Upper lobe of right lung (tissue), 1 donor: ENCODE data around the gene LPCAT1. TPM values are rescaled to one million over a fixed set of nuclear protein-coding genes. Genes with fewer than 3 reads are reported as not detected.
A peak's percentile ranks its signal among the peaks of the same experiment; 100 is the strongest.
"Not testable (repeated sequence)": the region's sequence is repeated elsewhere in the genome, so short reads cannot be mapped to it uniquely, and the experiment has no call there.

Source experiments
- ATAC-seq: fragments of 200-7000 bp; cut with Tn5 transposase; one replicate; pipeline ENCODE4 v1.9.1; 2020; ENCODE audit warnings: mild to moderate bottlenecking, moderate library complexity
- DNase-seq: peaks from one replicate; pipeline ENCODE4 v3.0.0-alpha.2; 2020
- H3K27ac ChIP-seq: fragments of 200-600 bp; one replicate; pipeline ENCODE4 v1.8.0; 2022
- H3K27me3 ChIP-seq: fragments of 200-600 bp; one replicate; pipeline ENCODE4 v1.8.0; 2022; ENCODE audit warnings: mild to moderate bottlenecking
- H3K36me3 ChIP-seq: fragments of 200-600 bp; one replicate; pipeline ENCODE4 v1.8.0; 2022
- H3K4me1 ChIP-seq: fragments of 200-600 bp; one replicate; pipeline ENCODE4 v1.8.0; 2022
- H3K4me3 ChIP-seq: fragments of 200-600 bp; one replicate; pipeline ENCODE4 v1.8.0; 2022; ENCODE audit warnings: mild to moderate bottlenecking
- H3K9me3 ChIP-seq: fragments of 200-600 bp; one replicate; pipeline ENCODE4 v1.8.0; 2022
- intact Hi-C: fragments of 100-400 bp; cut with DNase I; formaldehyde crosslinking; loops from one replicate; pipeline ENCODE4 v1.11.0; 2022
- total RNA-seq: library from RNA; stranded (reverse); fragmentation: NEBNext Ultra II Directional; extraction: Animal tissue kit (Norgen Biotek cat#: 25700); gene quantifications from one replicate; pipeline ENCODE4 v1.2.1, GENCODE V29; 2021
- TF ChIP-seq, protein P1 (sequence below): fragments of 200-600 bp; IDR thresholded peaks from one replicate; pipeline ENCODE4 v1.8.0; 2022; ENCODE audit warnings: antibody characterized with exemption
- donor health status: DM: no; HTN: yes; CAD: no; lungs with severe emphysema.

Gene LPCAT1
- total RNA-seq, 1 donor from 2014 or later, result 690 TPM

DNA sequence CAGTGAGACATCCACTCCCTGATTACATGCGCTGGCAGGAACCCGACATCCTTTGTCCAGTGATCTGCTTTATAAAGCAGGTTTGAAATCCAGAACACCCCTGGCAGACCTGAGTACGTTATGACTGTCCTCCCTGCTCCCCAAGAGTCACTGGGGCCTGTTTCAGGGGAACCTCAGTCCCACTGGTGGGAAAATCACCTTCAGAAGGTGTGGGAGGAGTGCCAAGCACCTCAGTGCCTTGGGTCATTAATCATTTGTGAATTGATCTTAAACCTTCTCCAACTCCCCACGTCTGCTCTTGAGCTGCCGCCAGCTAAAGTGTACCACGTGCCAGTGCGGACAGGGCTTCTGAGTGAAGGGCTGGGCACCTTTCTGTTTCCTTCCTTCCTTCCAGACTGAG is 94.7 kb downstream of the LPCAT1 start:
- H3K4me1 ChIP-seq, result no peaks in the 10 kb centered on the region
- H3K4me3 ChIP-seq, result no peak overlapping the region
- DNase-seq, result no peak
- H3K36me3 ChIP-seq, result no peaks in the 10 kb centered on the region
- H3K27ac ChIP-seq, result no peak overlapping the region
- intact Hi-C loops, result no loop called here
- TF ChIP-seq, protein P1, sequence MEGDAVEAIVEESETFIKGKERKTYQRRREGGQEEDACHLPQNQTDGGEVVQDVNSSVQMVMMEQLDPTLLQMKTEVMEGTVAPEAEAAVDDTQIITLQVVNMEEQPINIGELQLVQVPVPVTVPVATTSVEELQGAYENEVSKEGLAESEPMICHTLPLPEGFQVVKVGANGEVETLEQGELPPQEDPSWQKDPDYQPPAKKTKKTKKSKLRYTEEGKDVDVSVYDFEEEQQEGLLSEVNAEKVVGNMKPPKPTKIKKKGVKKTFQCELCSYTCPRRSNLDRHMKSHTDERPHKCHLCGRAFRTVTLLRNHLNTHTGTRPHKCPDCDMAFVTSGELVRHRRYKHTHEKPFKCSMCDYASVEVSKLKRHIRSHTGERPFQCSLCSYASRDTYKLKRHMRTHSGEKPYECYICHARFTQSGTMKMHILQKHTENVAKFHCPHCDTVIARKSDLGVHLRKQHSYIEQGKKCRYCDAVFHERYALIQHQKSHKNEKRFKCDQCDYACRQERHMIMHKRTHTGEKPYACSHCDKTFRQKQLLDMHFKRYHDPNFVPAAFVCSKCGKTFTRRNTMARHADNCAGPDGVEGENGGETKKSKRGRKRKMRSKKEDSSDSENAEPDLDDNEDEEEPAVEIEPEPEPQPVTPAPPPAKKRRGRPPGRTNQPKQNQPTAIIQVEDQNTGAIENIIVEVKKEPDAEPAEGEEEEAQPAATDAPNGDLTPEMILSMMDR, result no peak
- H3K9me3 ChIP-seq, result peaks cover 21% of the 10 kb centered on the region
- H3K27me3 ChIP-seq, result no peaks in the 10 kb centered on the region
- no peak for ATAC-seq

DNA sequence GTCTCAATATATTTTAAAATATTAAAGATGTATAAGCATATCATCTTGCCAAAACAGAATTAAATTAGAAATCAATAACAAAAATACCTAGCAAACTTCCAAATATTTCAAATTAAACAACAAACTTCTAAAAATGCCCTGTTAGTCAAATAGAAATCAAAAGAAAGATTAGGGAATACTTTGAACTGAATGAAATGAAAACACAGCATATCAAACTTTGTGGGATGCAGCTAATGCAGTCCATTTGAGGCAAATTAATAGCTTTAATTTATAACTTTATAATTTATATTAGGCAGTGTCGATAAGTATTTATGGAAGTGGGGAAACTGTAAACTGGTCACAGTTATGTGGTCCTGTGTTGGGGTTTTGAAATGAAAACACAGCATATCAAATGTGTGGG is 95.7 kb downstream of the LPCAT1 start:
- DNase-seq, result no peak
- intact Hi-C loops, result no loop called here
- no peak overlapping the region for H3K27ac ChIP-seq

DNA sequence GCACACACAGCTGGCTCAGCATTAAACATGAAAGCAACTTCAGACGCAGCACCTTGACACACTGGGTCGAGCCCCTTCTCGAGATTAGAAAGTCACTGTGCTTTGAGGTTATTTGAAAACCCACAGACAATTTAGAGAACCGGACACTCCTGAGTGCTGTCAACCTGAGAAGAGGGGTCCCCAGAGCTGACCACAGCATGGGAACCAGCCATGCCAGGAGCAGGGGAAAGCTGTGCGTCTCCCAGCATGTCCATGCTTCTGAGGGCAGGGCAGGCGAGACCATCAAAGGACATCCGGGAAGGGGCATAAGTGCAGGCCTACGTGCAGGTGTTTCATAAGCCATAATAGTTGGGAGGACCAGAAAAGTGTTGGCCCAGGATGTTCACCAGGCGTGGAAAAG is 99.0 kb downstream of the LPCAT1 start:
- H3K27ac ChIP-seq, result no peak overlapping the region
- H3K4me3 ChIP-seq, result no peak overlapping the region
- ATAC-seq (no peak), DNase-seq (peak; percentile 46)
- H3K9me3 ChIP-seq, result peaks cover 21% of the 10 kb centered on the region
- no peaks in the 10 kb centered on the region for H3K36me3 ChIP-seq
- no peaks in the 10 kb centered on the region for H3K4me1 ChIP-seq
- TF ChIP-seq, protein P1, result no peak
- intact Hi-C loops, result no loop called here
- no peaks in the 10 kb centered on the region for H3K27me3 ChIP-seq

More for the DNA sequence above, 95.7 kb downstream of the LPCAT1 start:
- ATAC-seq, result no peak
- Histone ChIP-seq H3K36me3 (no peaks in the 10 kb centered on the region), H3K4me1 (no peaks in the 10 kb centered on the region), H3K4me3 (no peak overlapping the region), H3K27me3 (no peaks in the 10 kb centered on the region), H3K9me3 (peaks cover 21% of the 10 kb centered on the region)
- TF ChIP-seq, protein P1, result no peak

DNA sequence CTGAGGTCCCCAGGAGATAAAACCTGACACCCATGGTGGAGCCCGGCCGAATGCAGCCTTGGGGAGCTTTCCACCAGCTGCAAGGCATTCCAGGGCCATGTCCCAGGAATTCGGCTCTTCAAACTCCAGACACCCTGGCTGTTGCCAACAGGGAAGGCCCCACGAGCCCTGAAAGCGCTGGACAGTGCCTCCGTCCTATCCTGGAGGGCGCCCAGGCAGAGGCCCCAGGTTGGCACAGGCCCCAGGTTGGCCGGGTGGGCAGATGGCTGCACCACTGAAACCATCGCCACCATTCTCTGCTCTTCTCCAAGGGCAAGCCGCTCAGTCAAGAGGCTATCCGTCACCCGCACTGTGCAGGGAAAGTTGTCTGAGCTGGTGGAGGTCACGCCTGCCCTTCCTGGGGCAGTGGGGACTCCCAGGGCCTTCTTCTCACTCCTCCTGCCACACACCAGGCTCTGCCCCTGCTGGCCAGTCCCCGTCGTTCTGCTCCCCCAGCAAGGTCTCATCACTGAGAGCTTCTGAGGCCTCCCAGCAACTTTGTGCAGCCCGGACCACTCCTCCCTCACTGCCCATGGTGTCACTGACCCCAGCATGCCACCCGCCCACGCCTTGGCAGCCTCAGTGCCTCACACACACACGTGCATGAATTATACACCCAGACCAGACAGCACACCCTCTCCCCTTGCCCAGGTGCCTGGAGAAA is 99.7 kb downstream of the LPCAT1 start:
- ATAC-seq (no peak), DNase-seq (peak; percentile 52)
- peaks cover 18% of the 10 kb centered on the region for H3K9me3 ChIP-seq
- intact Hi-C loops, result no loop called here
- TF ChIP-seq, protein P1, result no peak
- H3K4me3 ChIP-seq, result no peak overlapping the region
- no peaks in the 10 kb centered on the region for H3K4me1 ChIP-seq
- H3K27ac ChIP-seq, result no peak overlapping the region
- no peaks in the 10 kb centered on the region for H3K27me3 ChIP-seq
- H3K36me3 ChIP-seq, result no peaks in the 10 kb centered on the region

DNA sequence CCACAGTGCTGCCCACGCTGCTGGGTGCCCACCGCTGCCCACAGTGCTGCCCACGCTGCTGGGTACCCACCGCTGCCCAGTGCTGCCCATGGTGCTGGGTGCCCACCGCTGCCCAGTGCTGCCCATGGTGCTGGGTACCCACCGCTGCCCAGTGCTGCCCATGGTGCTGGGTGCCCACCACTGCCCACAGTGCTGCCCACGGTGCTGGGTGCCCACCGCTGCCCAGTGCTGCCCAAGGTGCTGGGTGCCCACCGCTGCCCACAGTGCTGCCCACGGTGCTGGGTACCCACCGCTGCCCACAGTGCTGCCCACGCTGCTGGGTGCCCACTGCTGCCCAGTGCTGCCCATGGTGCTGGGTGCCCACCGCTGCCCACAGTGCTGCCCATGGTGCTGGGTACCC is 101.2 kb downstream of the LPCAT1 start:
- DNase-seq, intact Hi-C loops, H3K36me3 ChIP-seq, H3K27ac ChIP-seq, ATAC-seq, H3K4me1 ChIP-seq, H3K4me3 ChIP-seq, H3K27me3 ChIP-seq, H3K9me3 ChIP-seq: not testable (repeated sequence)

DNA sequence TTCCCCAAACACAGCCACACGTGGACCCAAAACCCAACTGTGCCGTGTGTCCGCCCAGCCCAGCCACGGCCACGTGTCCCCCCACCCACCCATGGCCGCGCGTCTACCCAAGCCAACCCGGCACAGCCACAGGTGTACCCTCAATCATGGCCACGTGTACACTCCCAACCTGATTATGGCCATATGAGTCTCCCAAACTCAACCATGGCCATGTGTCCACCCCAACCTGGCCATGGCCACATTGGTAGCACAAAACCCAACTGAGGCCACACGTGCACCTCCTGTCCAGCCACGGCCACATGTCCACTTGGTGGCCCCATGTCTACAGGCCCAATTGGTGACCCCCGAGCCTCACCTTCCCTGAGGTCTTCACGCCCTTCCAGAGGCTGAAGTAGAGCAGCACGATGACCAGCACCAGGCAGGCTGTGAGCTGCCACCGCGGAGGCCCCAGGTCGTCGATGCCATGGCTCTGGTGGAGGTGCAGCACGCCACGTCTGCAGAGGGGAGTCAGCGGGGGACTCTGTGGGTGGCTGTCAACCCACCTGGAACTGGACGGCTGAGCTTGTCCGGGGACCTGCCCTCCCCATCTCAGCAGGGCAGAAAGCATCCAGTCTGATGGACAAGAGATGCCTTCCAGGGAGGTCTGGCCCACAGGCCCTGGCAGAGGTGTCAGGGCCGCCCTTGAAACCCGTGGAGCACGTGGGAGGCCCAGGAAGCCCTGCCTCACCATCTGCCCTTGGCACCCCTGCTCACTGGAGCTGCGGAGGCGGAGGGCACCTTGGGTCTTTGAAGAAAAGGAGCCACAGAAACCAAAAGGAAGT is 102.0 kb downstream of the LPCAT1 start:
- Histone ChIP-seq H3K4me1 (no peaks in the 10 kb centered on the region), H3K36me3 (no peaks in the 10 kb centered on the region), H3K27me3 (no peaks in the 10 kb centered on the region), H3K27ac (no peak overlapping the region), H3K9me3 (no peaks in the 10 kb centered on the region), H3K4me3 (no peak overlapping the region)
- DNase-seq (peak; percentile 55), ATAC-seq (no peak)
- intact Hi-C loops, result no loop called here
- TF ChIP-seq, protein P1, result no peak
